ENCODE data around the gene BRAF. TPM values are rescaled to one million over a fixed set of nuclear protein-coding genes. Genes with fewer than 3 reads are reported as not detected.
A peak's percentile ranks its signal among the peaks of the same experiment; 100 is the strongest.

BRAF gene
- total RNA-seq, 1 experiment from 2014 or later, result 15.2 TPM

DNA sequence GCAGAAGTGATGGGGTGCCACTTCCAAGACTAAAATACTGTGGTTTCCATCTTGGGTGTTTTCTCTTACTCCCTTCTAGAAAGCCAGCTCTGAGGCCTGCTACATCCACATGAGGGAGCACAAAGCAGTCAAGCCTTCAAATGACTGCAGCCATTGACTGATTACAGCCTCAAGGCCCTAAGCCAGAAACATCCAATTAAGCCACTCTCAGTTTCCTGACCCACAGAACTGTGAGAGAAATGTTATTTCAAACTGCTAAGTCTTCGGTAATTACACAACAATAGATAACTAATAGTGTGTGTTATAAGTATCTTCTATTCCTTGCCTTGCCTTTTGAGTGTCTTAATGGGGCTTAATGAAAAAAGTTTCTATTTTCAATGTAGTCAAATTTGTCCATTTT is 24.8 kb downstream of the BRAF start:
- Histone ChIP-seq H3K79me2 (ENCODE audit: low read length) (peaks cover 73% of the 10 kb centered on the region), H3K4me3 (ENCODE audit: low read length) (no peak overlapping the region), H3K27ac (ENCODE audit: low read length) (peak overlapping the region; percentile 66; the same call in 1 of the 2 replicates), H3K9me3 (ENCODE audit: low read length) (no peaks in the 10 kb centered on the region), H3F3A (ENCODE audit: low read length, unreplicated experiment) (no peaks in the 10 kb centered on the region), H3K4me2 (ENCODE audit: low read length) (peak overlapping the region; percentile 61; the same call in 1 of the 2 replicates), H3K9me2 (replicated peaks; ENCODE audit: low read length) (no peaks in the 10 kb centered on the region), H3K36me3 (ENCODE audit: low read depth, low read length) (no peaks in the 10 kb centered on the region), H2AFZ (ENCODE audit: low read length) (no peak overlapping the region), H3K9ac (ENCODE audit: low read length) (no peak overlapping the region), H3K4me1 (ENCODE audit: insufficient read depth, low read length) (peaks cover 17% of the 10 kb centered on the region), H4K20me1 (ENCODE audit: low read length) (peaks cover 4% of the 10 kb centered on the region; the same call in 1 of the 2 replicates), H3K27me3 (ENCODE audit: low read length) (no peaks in the 10 kb centered on the region)
- ATAC-seq (no peak), DNase-seq (no peak)
- ChIA-PET POLR2A (ENCODE audit: unreplicated experiment) (interaction anchor here (0.6 kb wide), 1 partner anchor 621 kb away, joined by 3 read pairs; no protein-coding TSS in a partner anchor), CTCF (no interaction called here)
- intact Hi-C loops (cut with micrococcal nuclease), result loop anchor here (2.0 kb wide), 2 partner anchors 13 to 23 kb away; no protein-coding TSS in a partner anchor
- no TSS peak for BruUV-seq (replicated peaks)
- TF ChIP-seq EZH2 (IDR thresholded peaks at IDR 0.05; ENCODE audit: low read length, unreplicated experiment) (no peak), EZH2phosphoT487 (IDR thresholded peaks at IDR 0.05; ENCODE audit: borderline replicate concordance, low read length) (no peak), CTCF (conservative IDR thresholded peaks at IDR 0.05; ENCODE audit: low read depth, low read length) (no peak)

GRCh38 chr7:140898786-140899536 is 25.8 kb downstream of the BRAF start:
- Histone ChIP-seq H3F3A (ENCODE audit: low read length, unreplicated experiment) (no peaks in the 10 kb centered on the region), H3K79me2 (ENCODE audit: low read length) (peaks cover 80% of the 10 kb centered on the region), H2AFZ (ENCODE audit: low read length) (no peak overlapping the region), H3K27ac (ENCODE audit: low read length) (peak overlapping the region; percentile 66), H3K4me3 (ENCODE audit: low read length) (no peak overlapping the region), H3K4me2 (ENCODE audit: low read length) (peak overlapping the region; percentile 61), H3K9me2 (replicated peaks; ENCODE audit: low read length) (no peaks in the 10 kb centered on the region), H4K20me1 (ENCODE audit: low read length) (peaks cover 4% of the 10 kb centered on the region; the same call in 1 of the 2 replicates), H3K36me3 (ENCODE audit: low read depth, low read length) (no peaks in the 10 kb centered on the region), H3K9ac (ENCODE audit: low read length) (no peak overlapping the region), H3K9me3 (ENCODE audit: low read length) (no peaks in the 10 kb centered on the region), H3K27me3 (ENCODE audit: low read length) (no peaks in the 10 kb centered on the region), H3K4me1 (ENCODE audit: insufficient read depth, low read length) (peaks cover 17% of the 10 kb centered on the region)
- intact Hi-C loops (cut with micrococcal nuclease), result loop anchor here (2.0 kb wide), 2 partner anchors 14 to 22 kb away; no protein-coding TSS in a partner anchor
- no TSS peak for BruUV-seq (replicated peaks)
- DNase-seq, result peak; percentile 81
- POLR2A ChIA-PET (ENCODE audit: unreplicated experiment), result interaction anchor here (0.6 kb wide), 1 partner anchor 84 kb away, joined by 4 read pairs; no protein-coding TSS in a partner anchor
- ATAC-seq, result peak; percentile 96
- CTCF ChIA-PET, result interaction anchor here (1.0 kb wide), 2 partner anchors 85 to 88 kb away, joined by 5 to 7 read pairs; no protein-coding TSS in a partner anchor
- TF ChIP-seq EZH2 (IDR thresholded peaks at IDR 0.05; ENCODE audit: low read length, unreplicated experiment), result no peak
- TF ChIP-seq EZH2phosphoT487 (IDR thresholded peaks at IDR 0.05; ENCODE audit: borderline replicate concordance, low read length), result no peak
- TF ChIP-seq CTCF (conservative IDR thresholded peaks at IDR 0.05; ENCODE audit: low read depth, low read length), result no peak

DNA sequence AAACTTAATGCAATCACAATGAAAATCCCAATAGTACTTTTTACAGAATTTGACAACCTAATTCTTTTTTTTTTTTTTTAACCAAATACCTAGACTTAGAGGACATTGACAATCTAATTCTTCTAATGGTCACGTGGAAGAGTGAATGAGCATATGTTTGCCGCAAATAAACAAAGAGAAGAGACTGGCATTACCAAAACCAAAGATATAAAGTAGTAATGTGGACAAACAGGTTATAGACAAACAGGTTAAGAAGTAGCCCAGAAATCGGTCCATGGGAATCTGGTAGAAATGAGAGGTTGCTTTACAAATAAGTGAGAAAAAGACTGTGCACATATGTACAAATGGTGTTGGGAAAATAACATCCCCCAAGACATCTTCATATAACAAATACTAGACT is 27.7 kb downstream of the BRAF start:
- TF ChIP-seq EZH2phosphoT487 (IDR thresholded peaks at IDR 0.05; ENCODE audit: borderline replicate concordance, low read length), result no peak
- TF ChIP-seq EZH2 (IDR thresholded peaks at IDR 0.05; ENCODE audit: low read length, unreplicated experiment), result no peak
- TF ChIP-seq CTCF (conservative IDR thresholded peaks at IDR 0.05; ENCODE audit: low read depth, low read length), result no peak
- no peaks in the 10 kb centered on the region for H3F3A ChIP-seq (ENCODE audit: low read length, unreplicated experiment)
- ChIA-PET POLR2A (ENCODE audit: unreplicated experiment) (interaction anchor here (0.6 kb wide), 1 partner anchor 1826 kb away, joined by 6 read pairs; no protein-coding TSS in a partner anchor), CTCF (no interaction called here)
- ATAC-seq (no peak), DNase-seq (peak; percentile 9)
- H3K9me3 ChIP-seq (ENCODE audit: low read length), result no peaks in the 10 kb centered on the region
- H3K4me2 ChIP-seq (ENCODE audit: low read length), result no peak overlapping the region
- H3K9ac ChIP-seq (ENCODE audit: low read length), result no peak overlapping the region
- no peaks in the 10 kb centered on the region for H3K36me3 ChIP-seq (ENCODE audit: low read depth, low read length)
- no peak overlapping the region for H2AFZ ChIP-seq (ENCODE audit: low read length)
- intact Hi-C loops (cut with micrococcal nuclease), result no loop called here
- H3K79me2 ChIP-seq (ENCODE audit: low read length), result peaks cover 84% of the 10 kb centered on the region
- H3K4me1 ChIP-seq (ENCODE audit: insufficient read depth, low read length), result peaks cover 17% of the 10 kb centered on the region
- peaks cover 4% of the 10 kb centered on the region; the same call in 1 of the 2 replicates for H4K20me1 ChIP-seq (ENCODE audit: low read length)
- no TSS peak for BruUV-seq (replicated peaks)
- H3K9me2 ChIP-seq (replicated peaks; ENCODE audit: low read length), result no peaks in the 10 kb centered on the region
- no peak overlapping the region for H3K4me3 ChIP-seq (ENCODE audit: low read length)
- no peaks in the 10 kb centered on the region for H3K27me3 ChIP-seq (ENCODE audit: low read length)
- no peak overlapping the region for H3K27ac ChIP-seq (ENCODE audit: low read length)

All from PC-3 (cell line).